Retinal pigment epithelial cell (primary cell): ENCODE data around the gene TCN2.
"Not testable (repeated sequence)": the region's sequence is repeated elsewhere in the genome, so short reads cannot be mapped to it uniquely, and the experiment has no call there.

ENCODE experiments used
- DNase-seq: peaks from one replicate; pipeline ENCODE4 v3.0.0-alpha.2; 2010; ENCODE audit warnings: low read depth
- H3K4me3 ChIP-seq: 2 replicates; pipeline ENCODE4 v1.5.1; 2011; ENCODE audit warnings: mild to moderate bottlenecking, low read length, control low read depth, moderate library complexity
- TF ChIP-seq, protein P1 (sequence below): conservative IDR thresholded peaks from 2 replicates; pipeline ENCODE4 v1.5.1; 2011; ENCODE audit warnings: low read depth, low read length, control low read depth, inconsistent platforms

TCN2 gene

DNA sequence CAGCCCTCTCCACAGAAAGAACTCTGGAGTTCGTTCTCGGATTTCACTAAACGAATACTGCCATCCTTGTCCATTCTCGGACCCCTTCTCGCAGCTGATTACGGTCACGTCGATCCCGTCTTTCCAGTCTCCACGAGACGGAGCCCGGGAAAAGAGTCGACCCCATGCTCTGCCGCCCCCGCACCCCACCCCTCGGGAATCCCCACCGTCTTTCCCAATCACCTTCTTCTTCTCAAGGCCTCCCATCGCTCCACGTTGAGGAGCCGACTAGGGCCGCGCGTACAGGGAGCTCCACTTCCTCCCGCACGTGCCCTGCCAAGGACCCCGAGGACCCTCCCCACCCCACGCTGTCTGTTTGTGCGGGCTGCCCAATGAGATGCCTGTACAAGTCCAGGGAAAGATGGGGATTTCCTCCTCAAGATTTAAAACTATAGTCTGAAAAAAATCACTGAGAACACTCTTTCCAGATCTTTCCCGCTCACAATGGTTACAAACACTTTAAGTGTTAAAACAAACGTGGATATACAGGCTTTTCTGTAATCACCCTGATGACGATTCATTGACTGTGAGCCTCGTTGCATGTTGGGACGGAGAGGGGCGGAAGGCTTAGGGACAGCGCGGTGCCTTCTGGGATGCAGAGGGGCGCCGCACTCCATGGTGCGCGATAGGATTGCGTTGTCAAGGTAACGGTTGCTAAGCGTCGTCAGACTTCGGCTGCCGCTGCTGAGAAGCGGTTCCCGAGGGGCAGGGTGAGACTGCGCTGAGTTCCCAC is 15.2 kb upstream of the TCN2 start, which contains the start of gene PES1:
PES1 (minus strand) TSS at position 323 of the 772 bp plus-strand sequence; CDS start at position 246, 77 bp downstream.
- peak within 1 kb of the TSS; percentile 84 for H3K4me3 ChIP-seq
- peak; percentile 97 for DNase-seq
- TF ChIP-seq, protein P1, sequence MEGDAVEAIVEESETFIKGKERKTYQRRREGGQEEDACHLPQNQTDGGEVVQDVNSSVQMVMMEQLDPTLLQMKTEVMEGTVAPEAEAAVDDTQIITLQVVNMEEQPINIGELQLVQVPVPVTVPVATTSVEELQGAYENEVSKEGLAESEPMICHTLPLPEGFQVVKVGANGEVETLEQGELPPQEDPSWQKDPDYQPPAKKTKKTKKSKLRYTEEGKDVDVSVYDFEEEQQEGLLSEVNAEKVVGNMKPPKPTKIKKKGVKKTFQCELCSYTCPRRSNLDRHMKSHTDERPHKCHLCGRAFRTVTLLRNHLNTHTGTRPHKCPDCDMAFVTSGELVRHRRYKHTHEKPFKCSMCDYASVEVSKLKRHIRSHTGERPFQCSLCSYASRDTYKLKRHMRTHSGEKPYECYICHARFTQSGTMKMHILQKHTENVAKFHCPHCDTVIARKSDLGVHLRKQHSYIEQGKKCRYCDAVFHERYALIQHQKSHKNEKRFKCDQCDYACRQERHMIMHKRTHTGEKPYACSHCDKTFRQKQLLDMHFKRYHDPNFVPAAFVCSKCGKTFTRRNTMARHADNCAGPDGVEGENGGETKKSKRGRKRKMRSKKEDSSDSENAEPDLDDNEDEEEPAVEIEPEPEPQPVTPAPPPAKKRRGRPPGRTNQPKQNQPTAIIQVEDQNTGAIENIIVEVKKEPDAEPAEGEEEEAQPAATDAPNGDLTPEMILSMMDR, result no peak

DNA sequence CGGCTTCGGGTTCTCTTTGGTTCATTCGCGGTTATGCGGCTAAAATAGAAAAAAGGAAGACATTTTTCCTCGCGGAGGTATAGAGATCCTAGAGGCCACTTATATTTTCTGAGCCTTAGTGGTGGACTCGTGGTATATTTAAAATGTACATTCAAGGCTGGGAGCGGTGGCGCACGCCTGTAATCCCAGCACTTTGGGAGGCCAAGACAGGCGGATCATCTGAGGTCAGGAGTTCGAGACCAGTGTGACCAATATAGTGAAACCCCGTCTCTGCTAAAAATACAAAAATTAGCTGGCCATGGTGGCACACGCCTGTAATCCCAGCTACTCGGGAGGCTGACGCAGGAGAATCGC is 14.6 kb upstream of the TCN2 start:
- not testable (repeated sequence) for DNase-seq
- H3K4me3 ChIP-seq, result peak overlapping the region; percentile 26

DNA sequence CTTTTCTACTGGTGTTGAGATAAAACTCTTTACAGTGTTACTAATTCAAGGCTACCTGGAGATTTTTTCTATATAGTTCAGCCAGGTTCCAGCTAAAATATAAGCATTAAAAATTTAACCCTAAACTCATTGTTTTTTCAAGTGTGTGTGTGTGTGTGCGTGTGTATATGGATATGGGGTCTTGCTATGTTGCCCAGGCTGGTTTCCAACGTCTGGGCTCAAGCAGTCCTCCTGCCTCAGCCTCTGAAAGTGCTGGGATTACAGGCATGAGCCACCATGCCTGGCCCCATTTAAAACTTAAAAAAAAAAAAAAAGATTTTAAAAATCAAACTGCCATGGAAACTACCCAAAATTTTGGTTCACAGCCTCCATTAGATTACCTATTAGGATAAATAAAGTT is 10.8 kb upstream of the TCN2 start:
- no peak for DNase-seq
- TF ChIP-seq, protein P1, result no peak
- H3K4me3 ChIP-seq, result no peak overlapping the region

DNA sequence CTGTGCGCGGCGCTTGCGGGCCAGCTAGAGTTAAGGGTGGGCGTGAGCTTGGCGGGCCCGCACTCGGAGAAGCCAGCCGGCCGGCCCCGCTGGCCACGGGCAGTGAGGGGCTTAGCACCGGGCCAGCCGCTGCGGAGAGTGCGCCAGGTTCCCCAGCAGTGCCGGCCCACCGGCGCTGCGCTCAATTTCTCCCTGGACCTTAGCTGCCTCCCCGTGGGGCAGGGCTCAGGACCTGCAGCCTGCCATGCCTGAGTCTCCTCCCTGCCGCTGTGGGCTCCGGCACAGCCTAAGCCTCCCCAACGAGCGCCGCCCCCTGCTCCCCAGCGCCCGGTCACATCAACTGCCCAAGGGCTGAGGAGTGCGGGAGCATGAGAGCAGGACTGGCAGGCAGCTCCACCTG is 10.1 kb upstream of the TCN2 start:
- H3K4me3 ChIP-seq, result no peak overlapping the region
- TF ChIP-seq, protein P1, result no peak
- DNase-seq, result no peak

DNA sequence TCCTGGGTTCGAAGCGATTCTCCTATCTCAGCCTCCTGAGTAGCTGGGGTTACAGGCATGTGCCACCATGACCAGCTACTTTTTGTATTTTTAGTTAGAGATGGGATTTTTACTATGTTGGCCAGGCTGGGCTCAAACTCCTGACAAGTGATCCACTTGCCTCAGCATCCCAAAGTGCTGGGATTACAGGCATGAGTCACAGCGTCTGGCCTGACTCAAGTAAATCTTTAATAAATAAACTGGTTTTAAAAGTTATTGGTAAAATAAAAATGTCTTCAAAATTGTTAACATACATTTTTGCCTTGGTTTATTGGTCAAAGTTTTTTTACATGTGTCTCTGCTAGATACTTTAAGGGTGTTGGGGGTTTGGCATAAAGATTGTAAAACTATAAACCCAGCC is 8.0 kb upstream of the TCN2 start:
- no peak for DNase-seq
- TF ChIP-seq, protein P1, result no peak
- H3K4me3 ChIP-seq, result no peak overlapping the region

DNA sequence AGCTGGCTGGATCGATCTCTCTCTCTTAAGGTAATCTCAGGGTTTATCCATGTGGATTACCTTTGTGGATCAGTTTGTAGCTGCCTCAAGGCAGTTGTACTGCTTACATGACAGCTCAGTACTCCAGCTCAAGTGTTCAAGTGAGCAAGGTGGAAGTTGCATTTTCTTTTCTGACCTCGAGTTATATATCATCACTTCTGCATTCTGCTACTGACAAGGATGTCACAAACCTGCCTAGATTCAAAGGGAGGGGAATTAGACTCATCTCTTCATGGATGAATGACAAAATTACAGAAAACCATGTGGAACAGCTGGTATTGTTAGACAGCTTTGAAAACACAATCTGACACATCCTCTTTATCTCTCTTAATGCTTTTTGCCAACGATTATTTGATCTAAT is 6.1 kb upstream of the TCN2 start:
- TF ChIP-seq, protein P1, result no peak
- DNase-seq, result no peak
- H3K4me3 ChIP-seq, result no peak overlapping the region

DNA sequence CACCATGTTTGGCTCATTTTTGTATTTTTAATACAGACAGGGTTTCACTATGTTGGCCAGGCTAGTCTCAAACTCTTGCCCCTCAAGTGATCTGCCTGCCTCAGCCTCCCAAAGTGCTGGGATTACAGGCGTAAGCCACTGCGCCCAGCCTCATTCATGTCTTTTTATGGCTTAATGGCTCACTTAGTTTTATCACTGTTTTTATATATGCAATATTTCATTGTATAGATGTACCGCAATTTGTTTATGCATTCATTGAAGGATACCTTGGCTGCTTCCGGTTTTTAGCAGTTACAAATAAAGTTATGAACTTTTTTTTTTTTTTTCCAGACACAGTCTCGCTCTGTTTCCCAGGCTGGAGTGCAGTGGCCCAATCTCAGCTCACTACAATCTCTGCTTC is 5.5 kb upstream of the TCN2 start:
- no peak for DNase-seq

More for the DNA sequence above, 5.5 kb upstream of the TCN2 start:
- TF ChIP-seq, protein P1, result no peak
- H3K4me3 ChIP-seq, result no peak overlapping the region
